GM10248 (cell line): ENCODE measurements around the gene PPP2R5B.

Experiments
- CTCF ChIA-PET: fragments of 300-600 bp; sonication (Branson Sonifier 250); formaldehyde crosslinking; extraction: SDS; loops from one replicate; lab custom pipeline; 2021; ENCODE audit warnings: antibody characterized with exemption; lab: Yijun Ruan, JAX
- POLR2A ChIA-PET: fragments of 350-650 bp; sonication (Branson Sonifier 250); formaldehyde crosslinking; extraction: SDS; loops from one replicate; lab custom pipeline; 2020; ENCODE audit warnings: antibody characterized with exemption; lab: Yijun Ruan, JAX
- DNase-seq: peaks from one replicate; pipeline ENCODE4 v3.0.0; 2012; ENCODE audit errors: extremely low spot score
- CTCF ChIP-seq: IDR thresholded peaks from 2 replicates; pipeline ENCODE4 v1.5.1; 2012; ENCODE audit warnings: mild to moderate bottlenecking, low read depth; ENCODE audit errors: extremely low read depth, missing control alignments, control extremely low read depth

The PPP2R5B gene

GRCh38 chr11:64920124-64920523 lies 4.4 kb upstream of the PPP2R5B start:
- CTCF ChIA-PET, result interaction anchor here (1.6 kb wide), 1 partner anchor 33 kb away, joined by 5 read pairs; no protein-coding TSS in a partner anchor
- POLR2A ChIA-PET, result no interaction called here
- TF ChIP-seq CTCF, result no peak
- DNase-seq, result no peak

GRCh38 chr11:64921384-64921783 lies 3.1 kb upstream of the PPP2R5B start:
- CTCF ChIA-PET, result interaction anchor here (1.6 kb wide), 1 partner anchor 34 kb away, joined by 5 read pairs; no protein-coding TSS in a partner anchor
- POLR2A ChIA-PET, result no interaction called here
- DNase-seq, result no peak
- no peak for TF ChIP-seq CTCF

- ChIA-PET POLR2A (no interaction called here), CTCF (interaction anchor here (1.6 to 1.7 kb wide), 2 partner anchors 75 to 89 kb away, joined by 4 to 5 read pairs; no protein-coding TSS in a partner anchor)
- no peak for TF ChIP-seq CTCF
- no peak for DNase-seq
Observed at GRCh38 chr11:64923151-64923661, 1.3 kb upstream of the PPP2R5B start.

GRCh38 chr11:64924910-64925284 lies 408 bp downstream of the PPP2R5B start:
- POLR2A ChIA-PET, result interaction anchor here (0.6 to 1.1 kb wide), 2 partner anchors 47 to 574 kb away, joined by 3 to 4 read pairs; partner anchors contain the start of genes EHD1 and MALAT1
- no peak for TF ChIP-seq CTCF
- CTCF ChIA-PET, result interaction anchor here (0.7 to 1.7 kb wide), 4 partner anchors 72 to 101 kb away, joined by 3 to 5 read pairs (median 4); partner anchors contain the start of genes ARL2 and BATF2
- peak; percentile 53 for DNase-seq

- no peak for TF ChIP-seq CTCF
- DNase-seq, result no peak
- POLR2A ChIA-PET, result no interaction called here
- CTCF ChIA-PET, result interaction anchor here (0.9 to 1.4 kb wide), 5 partner anchors 7 to 89 kb away, joined by 3 to 5 read pairs (median 4); partner anchors contain the start of genes ARL2 and BATF2
Observed at GRCh38 chr11:64925536-64926436, 1.3 kb downstream of the PPP2R5B start.

- no peak for TF ChIP-seq CTCF
- ChIA-PET CTCF (interaction anchor here (0.7 to 1.4 kb wide), 4 partner anchors 8 to 88 kb away, joined by 3 to 4 read pairs (median 3); no protein-coding TSS in a partner anchor), POLR2A (no interaction called here)
- no peak for DNase-seq
Observed at GRCh38 chr11:64926689-64927088, 2.2 kb downstream of the PPP2R5B start.
